ENCODE measurements around the gene EOLA2.
"Not testable (repeated sequence)": the region's sequence is repeated elsewhere in the genome, so short reads cannot be mapped to it uniquely, and the experiment has no call there.

EOLA2 gene

DNA sequence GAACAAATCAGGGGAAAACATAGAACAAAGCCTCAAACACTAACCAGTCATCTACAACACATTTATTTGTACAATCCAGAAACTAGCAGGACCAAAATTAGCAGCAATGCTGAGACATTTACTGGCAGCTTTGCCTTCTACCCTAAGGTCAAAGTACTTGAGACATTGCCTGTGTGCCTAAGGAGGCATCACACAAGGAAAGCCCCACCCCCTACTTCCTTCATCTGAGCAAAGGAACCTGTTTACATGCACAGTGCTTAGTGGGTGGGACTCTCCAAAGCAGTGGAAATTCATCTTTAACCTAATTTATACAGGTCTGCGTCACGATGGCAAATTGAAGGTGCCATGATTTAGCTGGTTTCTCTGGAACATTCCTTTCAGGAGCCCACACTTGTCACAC, 6.1 kb downstream of the EOLA2 start:
- DNase-seq = not testable (repeated sequence)

DNA sequence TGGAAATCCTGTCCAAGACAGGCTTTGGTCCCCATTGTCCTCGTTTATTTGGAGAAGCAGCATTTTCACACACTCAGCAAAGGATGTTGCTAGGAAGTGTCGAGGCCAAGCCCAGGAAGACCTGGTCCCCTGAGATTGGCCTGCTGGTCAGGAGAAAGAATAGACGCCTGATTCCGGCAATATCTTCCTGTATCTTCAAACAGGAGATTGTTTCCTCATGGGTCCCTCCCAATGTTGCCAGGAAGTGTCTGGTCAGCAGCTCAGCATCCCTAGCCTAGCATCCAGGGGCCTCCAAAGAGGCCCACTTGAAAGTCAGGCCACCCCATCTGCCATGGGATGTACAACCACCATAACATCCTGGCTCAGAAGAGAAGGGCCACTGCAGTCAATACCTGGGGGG, 6.9 kb downstream of the EOLA2 start:
- DNase-seq = not testable (repeated sequence)

- DNase-seq = not testable (repeated sequence)
Observed at GRCh38 chrX:149929400-149929799, 8.9 kb downstream of the EOLA2 start, which contains the start of gene HSFX4. TSS of gene HSFX4 (plus strand) at chrX:149929573. CDS start at chrX:149929645, 72 bp downstream.

DNA sequence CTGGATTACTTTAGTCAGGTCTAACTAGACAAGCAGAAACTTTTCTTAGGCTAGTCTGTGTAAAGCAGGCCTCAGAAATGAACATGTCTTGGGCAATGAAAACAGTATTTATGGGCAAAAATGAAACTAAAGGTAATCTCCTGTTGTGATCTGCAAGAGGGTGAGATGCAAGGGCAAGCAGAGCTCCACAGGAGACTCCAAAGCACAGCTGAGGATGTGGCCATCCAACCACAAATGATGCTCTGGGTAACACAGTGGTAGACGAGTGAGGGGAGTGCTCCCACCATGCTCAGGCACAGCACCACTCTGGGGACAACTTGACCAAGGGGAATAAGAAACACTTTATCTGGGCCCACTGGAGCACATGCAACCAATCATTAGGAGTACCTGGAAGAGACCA, 9.7 kb downstream of the EOLA2 start:
- DNase-seq = not testable (repeated sequence)

DNA sequence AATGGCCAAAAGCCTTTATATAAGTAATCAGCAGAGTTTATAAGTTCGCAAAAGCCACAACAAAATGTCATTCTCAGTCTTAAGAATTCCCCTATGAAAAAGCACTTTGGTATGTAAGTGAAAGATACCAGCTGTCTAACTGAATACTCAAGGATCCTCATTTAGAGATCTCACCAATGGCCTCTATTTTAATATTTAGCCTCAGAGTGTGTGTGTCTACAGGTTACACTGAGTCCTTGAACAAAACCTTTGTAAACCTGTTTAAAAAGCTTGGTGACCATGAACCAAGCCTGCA, 10.4 kb downstream of the EOLA2 start:
- not testable (repeated sequence) for DNase-seq

- DNase-seq = not testable (repeated sequence)
Observed at GRCh38 chrX:149927245-149927963, 10.9 kb downstream of the EOLA2 start.

GRCh38 chrX:149924434-149924833, 13.9 kb downstream of the EOLA2 start:
- not testable (repeated sequence) for DNase-seq

GRCh38 chrX:149923836-149924235, 14.5 kb downstream of the EOLA2 start:
- not testable (repeated sequence) for DNase-seq

GRCh38 chrX:149916745-149917392, 21.4 kb downstream of the EOLA2 start:
- no peak for DNase-seq

- no peak for DNase-seq
Observed at GRCh38 chrX:149910178-149910695, 28.1 kb downstream of the EOLA2 start.

DNA sequence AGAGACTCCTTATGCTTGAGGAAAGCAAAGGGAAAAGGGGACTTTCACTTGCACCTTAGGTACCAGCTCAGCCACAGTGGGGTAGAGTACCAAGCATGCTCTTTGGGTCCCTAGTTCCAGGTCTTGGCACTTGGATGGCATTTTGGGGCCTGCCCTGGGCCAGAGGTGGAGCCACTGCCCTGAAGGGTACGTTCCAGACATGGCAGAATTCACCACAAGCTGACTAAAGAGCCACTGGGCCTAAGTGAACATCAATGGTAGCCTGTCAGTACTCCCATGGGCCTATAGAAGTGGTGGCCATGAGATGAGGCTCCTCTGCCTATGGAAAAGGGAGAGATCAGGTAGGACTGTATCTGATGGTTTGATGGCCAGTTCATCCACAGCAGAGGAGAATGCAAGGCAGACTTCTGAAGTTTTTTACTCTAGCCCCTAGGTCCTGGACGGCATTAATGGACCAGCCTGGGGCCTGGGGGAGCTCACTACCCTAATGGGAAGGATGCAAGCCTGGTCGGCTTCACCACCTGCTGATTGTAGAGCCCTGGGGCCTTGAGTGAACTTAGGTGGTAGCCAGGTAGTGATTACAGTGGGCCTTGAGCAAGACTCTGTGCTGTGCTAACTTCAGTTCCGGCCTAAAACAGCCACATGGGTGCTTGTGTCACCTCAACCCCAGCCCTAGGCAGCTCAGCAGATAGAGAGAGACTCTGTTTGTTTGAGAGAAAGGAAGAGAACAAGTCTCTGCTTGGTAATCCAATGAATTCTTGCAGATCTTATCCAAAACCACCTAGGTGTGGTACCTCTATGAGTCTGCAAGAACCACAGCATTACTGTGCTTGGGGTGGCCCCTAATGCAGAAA, 28.7 kb downstream of the EOLA2 start:
- no peak for DNase-seq

GRCh38 chrX:149908727-149909126, 29.6 kb downstream of the EOLA2 start:
- DNase-seq = no peak

DNA sequence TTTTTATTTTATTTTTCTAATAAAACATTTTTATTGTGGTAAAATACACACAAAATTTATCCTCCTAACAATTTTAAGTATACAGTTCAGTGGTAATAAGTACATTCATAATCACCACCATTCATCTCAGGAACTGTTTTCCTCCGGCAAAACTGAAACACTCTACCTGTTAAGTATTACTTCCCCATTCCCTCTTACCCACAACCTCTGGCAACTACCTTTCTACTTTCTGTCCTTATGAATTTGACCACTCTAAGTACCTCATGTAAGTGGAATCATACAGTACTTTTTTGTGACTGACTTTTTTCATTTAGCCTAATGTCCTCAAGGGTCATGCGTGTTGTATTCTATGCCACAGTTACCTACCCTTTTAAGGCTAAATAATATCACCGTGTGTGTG, 30.0 kb downstream of the EOLA2 start:
- no peak for DNase-seq

GRCh38 chrX:149903889-149904748, 34.2 kb downstream of the EOLA2 start:
- DNase-seq = no peak

DNA sequence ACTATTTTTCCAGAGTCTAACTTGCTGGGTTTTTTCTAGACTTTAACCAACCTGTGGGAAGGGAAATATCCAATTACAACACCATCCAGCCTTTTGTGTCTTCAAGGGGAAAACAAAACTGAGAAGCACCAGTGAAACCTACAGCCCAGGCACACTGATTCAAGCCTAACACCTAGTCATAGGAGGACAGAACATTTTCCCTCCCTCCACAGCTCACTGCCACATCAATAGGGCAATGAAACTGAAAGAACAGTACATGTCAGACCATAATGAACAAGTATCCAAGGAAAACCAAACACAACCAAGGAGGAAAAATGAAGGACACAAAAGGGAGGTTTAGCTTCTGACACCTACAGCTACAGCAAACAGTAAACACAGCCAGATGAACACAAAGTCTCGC, 39.7 kb downstream of the EOLA2 start:
- DNase-seq = no peak

GRCh38 chrX:149890828-149891227, 47.5 kb downstream of the EOLA2 start:
- DNase-seq = not testable (repeated sequence)
